ENCODE measurements around the gene DYRK1B. TPM values are rescaled to one million over a fixed set of nuclear protein-coding genes. Genes with fewer than 3 reads are reported as not detected.

The DYRK1B gene
- total RNA-seq, 2 donors from 2014 or later: 18.2 to 48.7 TPM

DNA sequence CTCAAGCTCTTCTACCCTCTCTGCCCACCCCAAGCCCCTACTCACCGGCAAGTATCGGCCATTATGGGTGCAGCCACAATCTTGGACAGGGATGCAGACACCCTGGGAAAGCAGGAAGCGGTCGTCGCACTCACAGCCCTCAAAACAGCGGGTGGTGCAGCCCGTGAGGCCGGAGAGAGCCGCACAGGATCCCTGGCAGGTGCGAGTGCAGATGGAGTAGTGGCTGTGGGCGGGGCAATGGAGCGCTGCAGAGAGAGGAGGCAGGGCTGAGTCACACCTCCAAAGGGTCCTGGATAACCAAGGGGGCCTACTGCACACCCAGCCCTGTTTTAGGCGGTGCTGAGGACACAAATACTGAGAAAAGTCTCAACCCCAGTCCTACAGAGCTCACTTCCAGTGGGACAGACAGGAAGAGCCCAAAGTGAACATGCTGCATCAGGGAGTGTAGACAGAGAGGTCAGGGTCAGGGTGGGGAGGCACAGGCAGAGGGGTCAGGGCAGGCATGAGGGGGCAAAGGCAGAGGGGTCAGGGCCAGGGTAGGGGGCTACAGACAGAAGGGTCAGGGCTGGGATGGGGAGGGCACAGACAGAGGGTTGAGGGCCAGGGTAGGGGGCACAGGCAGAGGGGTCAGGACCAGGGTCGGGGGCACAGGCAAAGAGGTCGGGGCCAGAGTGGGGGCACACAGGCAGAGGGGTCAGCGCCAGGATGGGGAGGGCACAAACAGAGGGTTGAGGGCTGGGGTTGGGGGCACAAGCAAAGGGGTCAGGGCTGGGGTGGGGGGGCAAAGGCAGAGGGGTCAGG, 36.4 kb upstream of the DYRK1B start:
- TF ChIP-seq POLR2AphosphoS5 (IDR thresholded peaks at IDR 0.05) (no peak), POLR2A (IDR thresholded peaks at IDR 0.05) (no peak)
- TF ChIP-seq, protein P1, sequence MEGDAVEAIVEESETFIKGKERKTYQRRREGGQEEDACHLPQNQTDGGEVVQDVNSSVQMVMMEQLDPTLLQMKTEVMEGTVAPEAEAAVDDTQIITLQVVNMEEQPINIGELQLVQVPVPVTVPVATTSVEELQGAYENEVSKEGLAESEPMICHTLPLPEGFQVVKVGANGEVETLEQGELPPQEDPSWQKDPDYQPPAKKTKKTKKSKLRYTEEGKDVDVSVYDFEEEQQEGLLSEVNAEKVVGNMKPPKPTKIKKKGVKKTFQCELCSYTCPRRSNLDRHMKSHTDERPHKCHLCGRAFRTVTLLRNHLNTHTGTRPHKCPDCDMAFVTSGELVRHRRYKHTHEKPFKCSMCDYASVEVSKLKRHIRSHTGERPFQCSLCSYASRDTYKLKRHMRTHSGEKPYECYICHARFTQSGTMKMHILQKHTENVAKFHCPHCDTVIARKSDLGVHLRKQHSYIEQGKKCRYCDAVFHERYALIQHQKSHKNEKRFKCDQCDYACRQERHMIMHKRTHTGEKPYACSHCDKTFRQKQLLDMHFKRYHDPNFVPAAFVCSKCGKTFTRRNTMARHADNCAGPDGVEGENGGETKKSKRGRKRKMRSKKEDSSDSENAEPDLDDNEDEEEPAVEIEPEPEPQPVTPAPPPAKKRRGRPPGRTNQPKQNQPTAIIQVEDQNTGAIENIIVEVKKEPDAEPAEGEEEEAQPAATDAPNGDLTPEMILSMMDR (IDR thresholded peaks at IDR 0.05): no peak
- H3K4me1 ChIP-seq (replicated peaks): no peaks in the 10 kb centered on the region
- DNase-seq (ENCODE audit: low spot score): no peak
- H3K9me3 ChIP-seq: no peaks in the 10 kb centered on the region
- H3K27ac ChIP-seq: no peak overlapping the region
- intact Hi-C loops (cut with DNase I): no loop called here
- no peak overlapping the region for H3K4me3 ChIP-seq
- no peaks in the 10 kb centered on the region for H3K36me3 ChIP-seq
- WGBS: 64% methylated on average over 16 of the region's 16 CpGs
- H3K27me3 ChIP-seq (replicated peaks; ENCODE audit: insufficient read depth): no peaks in the 10 kb centered on the region

DNA sequence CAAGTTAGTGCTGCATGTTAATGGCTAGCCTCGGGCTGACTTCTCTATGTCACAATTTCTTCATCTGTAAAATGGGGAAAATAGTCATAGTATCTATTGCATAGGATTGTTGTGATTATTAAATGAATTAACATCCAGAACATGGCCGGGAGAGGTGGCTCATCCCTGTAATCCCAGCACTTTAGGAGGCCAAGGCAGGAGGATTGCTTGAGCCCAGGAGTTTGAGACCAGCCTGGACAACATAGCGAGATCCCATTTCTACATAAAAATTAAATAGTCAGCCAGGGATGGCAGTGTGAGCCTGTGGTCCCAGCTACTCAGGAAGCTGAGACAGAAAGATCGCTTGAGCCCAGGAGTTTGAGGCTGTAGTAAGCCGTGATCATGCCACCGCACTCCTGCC, 34.0 kb upstream of the DYRK1B start:
- no peak for DNase-seq (ENCODE audit: low spot score)
- Histone ChIP-seq H3K4me3 (no peak overlapping the region), H3K27ac (no peak overlapping the region), H3K36me3 (no peaks in the 10 kb centered on the region), H3K9me3 (no peaks in the 10 kb centered on the region), H3K4me1 (replicated peaks) (no peaks in the 10 kb centered on the region), H3K27me3 (replicated peaks; ENCODE audit: insufficient read depth) (no peaks in the 10 kb centered on the region)
- no peak for TF ChIP-seq POLR2A (IDR thresholded peaks at IDR 0.05)
- TF ChIP-seq, protein P1 (IDR thresholded peaks at IDR 0.05): no peak
- TF ChIP-seq POLR2AphosphoS5 (IDR thresholded peaks at IDR 0.05): no peak
- intact Hi-C loops (cut with DNase I): no loop called here
- 91% methylated on average over 6 of the region's 6 CpGs for WGBS

DNA sequence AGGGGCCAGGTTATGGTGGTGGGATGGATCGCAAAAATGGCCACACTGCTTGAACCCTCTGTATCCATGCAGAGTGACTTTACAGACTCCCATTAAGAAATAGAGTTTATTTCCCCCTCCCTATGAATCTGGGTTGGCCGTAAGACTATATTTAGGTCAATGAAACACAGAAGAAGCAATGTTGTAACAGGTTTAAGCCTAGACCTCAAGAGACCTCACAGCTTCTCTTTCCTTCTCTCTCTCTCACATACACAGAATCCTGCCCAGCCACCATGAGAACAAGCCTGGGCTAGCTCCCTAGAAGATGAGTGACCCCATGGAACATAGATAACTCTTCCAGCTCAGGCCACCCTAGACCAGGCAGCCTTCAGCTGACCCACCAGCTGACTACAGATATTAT, 33.2 kb upstream of the DYRK1B start:
- no peak for DNase-seq (ENCODE audit: low spot score)
- no peaks in the 10 kb centered on the region for H3K36me3 ChIP-seq
- TF ChIP-seq, protein P1 (IDR thresholded peaks at IDR 0.05): no peak
- TF ChIP-seq POLR2AphosphoS5 (IDR thresholded peaks at IDR 0.05): no peak
- no peak for TF ChIP-seq POLR2A (IDR thresholded peaks at IDR 0.05)
- no peak overlapping the region for H3K27ac ChIP-seq
- 83% methylated on average over 2 of the region's 2 CpGs for WGBS
- H3K4me1 ChIP-seq (replicated peaks): no peaks in the 10 kb centered on the region
- no peak overlapping the region for H3K4me3 ChIP-seq
- H3K27me3 ChIP-seq (replicated peaks; ENCODE audit: insufficient read depth): no peaks in the 10 kb centered on the region
- intact Hi-C loops (cut with DNase I): no loop called here
- H3K9me3 ChIP-seq: no peaks in the 10 kb centered on the region

DNA sequence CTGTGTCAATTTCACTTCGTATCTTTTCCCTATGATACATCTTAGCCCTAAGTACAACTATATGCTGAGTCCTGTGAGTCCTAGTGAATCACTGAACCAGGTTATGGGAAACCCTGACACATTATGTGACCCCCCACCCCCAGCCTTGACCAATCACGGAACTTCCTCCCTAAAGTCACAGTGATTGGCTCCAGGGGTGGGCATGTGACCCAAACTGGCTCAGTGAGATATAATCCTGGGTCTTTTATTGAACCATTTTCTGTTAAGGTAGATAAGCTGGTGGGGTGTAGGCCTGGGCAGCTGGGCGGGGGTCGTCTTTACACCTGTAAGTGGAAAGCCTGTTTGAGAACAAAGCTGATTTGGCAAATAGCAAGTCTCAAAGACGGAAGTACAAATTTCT, 32.0 kb upstream of the DYRK1B start:
- intact Hi-C loops (cut with DNase I): no loop called here
- H3K36me3 ChIP-seq: no peaks in the 10 kb centered on the region
- H3K4me1 ChIP-seq (replicated peaks): no peaks in the 10 kb centered on the region
- TF ChIP-seq, protein P1 (IDR thresholded peaks at IDR 0.05): no peak
- TF ChIP-seq POLR2AphosphoS5 (IDR thresholded peaks at IDR 0.05) (no peak), POLR2A (IDR thresholded peaks at IDR 0.05) (no peak)
- DNase-seq (ENCODE audit: low spot score): no peak
- 87% methylated on average over 5 of the region's 5 CpGs for WGBS
- H3K27ac ChIP-seq: no peak overlapping the region
- no peaks in the 10 kb centered on the region for H3K27me3 ChIP-seq (replicated peaks; ENCODE audit: insufficient read depth)
- no peak overlapping the region for H3K4me3 ChIP-seq
- no peaks in the 10 kb centered on the region for H3K9me3 ChIP-seq

DNA sequence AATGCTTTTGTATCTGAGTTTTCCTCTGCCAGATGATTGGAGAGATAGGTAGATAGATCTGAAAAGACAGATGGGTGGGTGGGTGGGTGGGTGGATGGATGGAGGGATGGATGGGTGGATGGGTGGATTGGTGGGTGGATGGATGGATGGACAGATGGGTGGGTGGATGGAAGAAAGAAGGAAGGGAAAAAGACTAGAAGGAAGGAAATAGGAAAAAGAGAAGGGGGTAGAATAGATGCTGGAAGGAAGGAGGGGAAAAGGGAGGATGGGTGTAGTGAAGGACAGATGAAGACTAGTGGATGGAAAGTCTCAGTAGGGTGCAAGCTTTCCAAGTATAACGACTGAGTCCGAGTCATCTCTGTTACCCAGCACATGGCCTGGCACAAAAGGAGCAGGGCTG, 31.2 kb upstream of the DYRK1B start:
- no peaks in the 10 kb centered on the region for H3K9me3 ChIP-seq
- no peak for DNase-seq (ENCODE audit: low spot score)
- H3K4me3 ChIP-seq: no peak overlapping the region
- no peaks in the 10 kb centered on the region for H3K27me3 ChIP-seq (replicated peaks; ENCODE audit: insufficient read depth)
- no peaks in the 10 kb centered on the region for H3K4me1 ChIP-seq (replicated peaks)
- intact Hi-C loops (cut with DNase I): no loop called here
- no peaks in the 10 kb centered on the region for H3K36me3 ChIP-seq
- WGBS: 95% methylated on average over 2 of the region's 2 CpGs
- H3K27ac ChIP-seq: no peak overlapping the region
- no peak for TF ChIP-seq POLR2A (IDR thresholded peaks at IDR 0.05)
- TF ChIP-seq, protein P1 (IDR thresholded peaks at IDR 0.05): no peak
- no peak for TF ChIP-seq POLR2AphosphoS5 (IDR thresholded peaks at IDR 0.05)
